A549 treated with RU486 at 1 μM for 4 hours (cell line): ENCODE results near the gene CYP21A2. TPM values are rescaled to one million over a fixed set of nuclear protein-coding genes. Genes with fewer than 3 reads are reported as not detected.

Experiments
- total RNA-seq: library from RNA; stranded (reverse); fragments of 200-300 nt; extraction: Qiagen RNA extraction; gene quantifications from 5 replicates; pipeline ENCODE4 v1.2.3, GENCODE V29; 2022; ENCODE audit warnings: low read depth

The CYP21A2 gene
- total RNA-seq: not detected in 5 replicates

GRCh38 chr6:32037598-32038524 lies at the start of gene CYP21A2:
CYP21A2 (plus strand) TSS chr6:32038415; CDS start chr6:32038423, 8 bp downstream.

DNA sequence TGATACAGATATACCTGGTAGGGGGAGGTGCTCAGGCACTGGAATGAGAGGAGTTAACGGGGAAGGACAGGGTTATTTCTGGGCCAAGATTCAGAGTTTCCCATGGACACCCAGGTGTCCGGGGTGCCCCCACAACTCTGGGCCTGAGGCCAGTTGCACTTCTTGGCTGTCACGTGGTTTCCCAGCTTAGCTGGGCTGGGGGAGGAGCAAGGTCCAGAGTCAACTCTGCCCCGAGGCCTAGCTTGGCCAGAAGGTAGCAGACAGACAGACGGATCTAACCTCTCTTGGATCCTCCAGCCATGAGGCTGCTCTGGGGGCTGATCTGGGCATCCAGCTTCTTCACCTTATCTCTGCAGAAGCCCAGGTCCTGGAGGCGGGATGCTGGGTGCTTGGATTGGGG lies 23.7 kb upstream of the CYP21A2 start, which contains the start of gene C4B:
C4B (plus strand) TSS at position 249 of the 400 bp plus-strand sequence; CDS start at position 300, 51 bp downstream.

Other genes with a start within 250 kb of the CYP21A2 start
- gene VARS1, start 242.7 kb upstream of the CYP21A2 start, total RNA-seq: 50.9 to 59.8 TPM (median 55.8 TPM) in 5 replicates
- gene LSM2, start 231.4 kb upstream of the CYP21A2 start, total RNA-seq: 54.4 to 77.8 TPM (median 60.7 TPM) in 5 replicates
- 1.2 to 1.5 TPM (median 1.2 TPM) in 5 replicates for gene HSPA1L, start 223.1 kb upstream of the CYP21A2 start, total RNA-seq
- 157 to 340 TPM (median 232 TPM) in 5 replicates for gene HSPA1A, start 222.9 kb upstream of the CYP21A2 start, total RNA-seq
- 120 to 260 TPM (median 177 TPM) in 5 replicates for gene HSPA1B, start 210.7 kb upstream of the CYP21A2 start, total RNA-seq
- gene NEU1, start 175.6 kb upstream of the CYP21A2 start, total RNA-seq: 21.7 to 35.4 TPM (median 28.7 TPM) in 5 replicates
- gene SLC44A4, start 159.4 kb upstream of the CYP21A2 start, total RNA-seq: 0.07 to 0.30 TPM in 2 of 5 replicates, not detected in the others
- 22.5 to 32.0 TPM (median 30.5 TPM) in 5 replicates for gene EHMT2, start 140.7 kb upstream of the CYP21A2 start, total RNA-seq
- 3.1 to 4.9 TPM (median 4.2 TPM) in 5 replicates for gene ZBTB12, start 136.3 kb upstream of the CYP21A2 start, total RNA-seq
- 0.15 to 0.45 TPM (median 0.35 TPM) in 5 replicates for gene C2, start 110.7 kb upstream of the CYP21A2 start, total RNA-seq
- gene CFB, start 92.3 kb upstream of the CYP21A2 start, total RNA-seq: 2.0 to 3.3 TPM (median 2.9 TPM) in 5 replicates
- gene NELFE, start 79.4 kb upstream of the CYP21A2 start, total RNA-seq: 75.3 to 97.3 TPM (median 88.3 TPM) in 5 replicates
- gene SKIC2, start 79.2 kb upstream of the CYP21A2 start, total RNA-seq: 19.8 to 25.9 TPM (median 24.7 TPM) in 5 replicates
- 11.0 to 14.3 TPM (median 11.9 TPM) in 5 replicates for gene DXO, start 66.3 kb upstream of the CYP21A2 start, total RNA-seq
- 0.50 to 1.7 TPM (median 0.99 TPM) in 5 replicates for gene C4A, start 56.4 kb upstream of the CYP21A2 start, total RNA-seq
- 0.34 to 1.5 TPM (median 0.57 TPM) in 5 replicates for gene C4B, start 23.6 kb upstream of the CYP21A2 start, total RNA-seq
- gene TNXB, start 70.9 kb downstream of the CYP21A2 start, total RNA-seq: 0.54 to 0.95 TPM (median 0.63 TPM) in 5 replicates
- 24.9 to 35.5 TPM (median 34.2 TPM) in 5 replicates for gene ATF6B, start 89.8 kb downstream of the CYP21A2 start, total RNA-seq
- gene FKBPL, start 91.9 kb downstream of the CYP21A2 start, total RNA-seq: 7.4 to 7.9 TPM (median 7.7 TPM) in 5 replicates
- 0.59 to 0.97 TPM (median 0.74 TPM) in 5 replicates for gene PRRT1, start 113.5 kb downstream of the CYP21A2 start, total RNA-seq
- gene PPT2, start 115.7 kb downstream of the CYP21A2 start, total RNA-seq: 7.0 to 9.9 TPM (median 8.1 TPM) in 5 replicates
- gene EGFL8, start 126.2 kb downstream of the CYP21A2 start, total RNA-seq: 0.95 to 2.5 TPM (median 2.2 TPM) in 5 replicates
- gene AGPAT1, start 137.7 kb downstream of the CYP21A2 start, total RNA-seq: 31.2 to 41.0 TPM (median 38.4 TPM) in 5 replicates
- gene RNF5, start 140.0 kb downstream of the CYP21A2 start, total RNA-seq: 33.1 to 49.3 TPM (median 47.7 TPM) in 5 replicates
- 1.4 to 1.9 TPM (median 1.7 TPM) in 5 replicates for gene AGER, start 145.8 kb downstream of the CYP21A2 start, total RNA-seq
- 13.3 to 19.7 TPM (median 17.1 TPM) in 5 replicates for gene PBX2, start 151.8 kb downstream of the CYP21A2 start, total RNA-seq
- gene GPSM3, start 154.2 kb downstream of the CYP21A2 start, total RNA-seq: 0.26 to 0.58 TPM (median 0.38 TPM) in 5 replicates
- gene NOTCH4, start 185.7 kb downstream of the CYP21A2 start, total RNA-seq: 0.22 to 0.73 TPM (median 0.46 TPM) in 5 replicates